HCT116 (cell line): Measurements from ENCODE around the gene PC. TPM values are rescaled to one million over a fixed set of nuclear protein-coding genes. Genes with fewer than 3 reads are reported as not detected.
"Not testable (repeated sequence)": the region's sequence is repeated elsewhere in the genome, so short reads cannot be mapped to it uniquely, and the experiment has no call there.

Experiments used
- ATAC-seq: fragments of 200-7000 bp; cut with Tn5 transposase; 2 replicates; pipeline ENCODE4 v1.9.1; 2020; ENCODE audit warnings: mild to moderate bottlenecking, moderate library complexity
- BruUV-seq: library from RNA; stranded (reverse); fragments of 400-500 nt; replicated peaks from 2 replicates; lab custom pipeline; 2021; lab: Mats Ljungman, UMichigan
- CTCF ChIA-PET: fragments of 300-600 bp; sonication (Branson Sonifier 250); formaldehyde crosslinking; loops from one replicate; lab custom pipeline; 2021; ENCODE audit warnings: antibody characterized with exemption; lab: Charles Lee
- POLR2A ChIA-PET: fragments of 300-600, 350-600 bp; sonication (Branson Sonifier 250); formaldehyde crosslinking; loops from one replicate; lab custom pipeline; 2021; ENCODE audit warnings: antibody characterized with exemption; lab: Charles Lee
- RAD21 ChIA-PET, 2 experiments: fragments of 300-600 bp; sonication (Branson Sonifier 250); formaldehyde crosslinking; loops; one replicate each; lab custom pipeline; 2023; ENCODE audit warnings: low total read pairs in 2 of 2; ENCODE audit not compliant: uncharacterized antibody in 2 of 2, unreplicated experiment in 2 of 2, low non-redundant PET in 1 of 2; lab: Charles Lee
- DNase-seq: peaks from one replicate; pipeline ENCODE4 v3.0.0-alpha.2; 2010; ENCODE audit warnings: low read depth, low spot score
- H2AFZ ChIP-seq: fragments of 200-600 bp; shearing (Covaris generic), sonication (generic); 2 replicates; pipeline ENCODE4 v1.6.1; 2017; ENCODE audit warnings: low read depth, mixed run types, mixed read lengths, antibody characterized with exemption, low read length; ENCODE audit not compliant: poor library complexity, severe bottlenecking
- H3K27ac ChIP-seq: 2 replicates; pipeline ENCODE4 v1.5.1; 2012; ENCODE audit warnings: low read depth, low read length
- H3K27me3 ChIP-seq: fragments of 200-600 bp; sonication (generic); 2 replicates; pipeline ENCODE4 v1.6.1; 2016; ENCODE audit warnings: mixed run types, low read length, mixed read lengths; ENCODE audit not compliant: insufficient read depth
- H3K36me3 ChIP-seq, 2 experiments: fragments of 200-500 bp in 1 of 2; fragments of 200-600 bp in 1 of 2; sonication (Bioruptor generic) in 1 of 2; sonication (generic) in 1 of 2; 2 replicates each; pipeline versions ENCODE4 v1.5.1 to v1.6.1; 2014 to 2016; ENCODE audit warnings: low read length in 2 of 2, inconsistent platforms in 1 of 2, mixed read lengths in 1 of 2, mixed run types in 1 of 2; ENCODE audit not compliant: insufficient read depth in 2 of 2, control insufficient read depth in 1 of 2
- H3K4me1 ChIP-seq, 2 experiments: fragments of 200-600 bp in 1 of 2; sonication (generic) in 1 of 2; 2 replicates each; pipeline versions ENCODE4 v1.5.1 to v1.6.1; 2012 to 2017; ENCODE audit warnings: low read length in 2 of 2, inconsistent platforms in 1 of 2, mild to moderate bottlenecking in 1 of 2, mixed read lengths in 1 of 2, mixed run types in 1 of 2, moderate library complexity in 1 of 2; ENCODE audit not compliant: insufficient read depth in 2 of 2, control insufficient read depth in 1 of 2
- H3K4me2 ChIP-seq: fragments of 200-600 bp; sonication (generic); 2 replicates; pipeline ENCODE4 v1.6.1; 2017; ENCODE audit warnings: mixed run types, low read length, mixed read lengths
- H3K4me3 ChIP-seq, 2 experiments: fragments of 200-600 bp in 1 of 2; sonication (generic) in 1 of 2; replicated peaks in 1 of 2; 2 replicates each; pipeline ENCODE4 v1.5.1; 2011 to 2016; ENCODE audit warnings: low read length in 2 of 2, control low read depth in 1 of 2, low read depth in 1 of 2, mild to moderate bottlenecking in 1 of 2, mixed read lengths in 1 of 2, mixed run types in 1 of 2
- H3K79me2 ChIP-seq: fragments of 200-600 bp; sonication (generic); 2 replicates; pipeline ENCODE4 v1.6.1; 2017; ENCODE audit warnings: mild to moderate bottlenecking, mixed run types, low read length, moderate library complexity, mixed read lengths; ENCODE audit not compliant: insufficient read depth
- H3K9ac ChIP-seq: fragments of 200-600 bp; sonication (generic); 2 replicates; pipeline ENCODE4 v1.6.1; 2016; ENCODE audit warnings: low read length, mixed read lengths
- H3K9me2 ChIP-seq: fragments of 200-600 bp; sonication (generic), shearing (Covaris generic); 2 replicates; pipeline ENCODE4 v1.6.1; 2017; ENCODE audit warnings: mixed run types, mild to moderate bottlenecking, moderate library complexity; ENCODE audit not compliant: insufficient read depth
- H3K9me3 ChIP-seq, 2 experiments: fragments of 200-500 bp in 1 of 2; fragments of 200-600 bp in 1 of 2; sonication (Bioruptor generic) in 1 of 2; sonication (generic) in 1 of 2; 2 replicates each; pipeline ENCODE4 v1.6.1; 2014 to 2017; ENCODE audit warnings: low read length in 2 of 2, mixed read lengths in 2 of 2, inconsistent platforms in 1 of 2, low read depth in 1 of 2, mild to moderate bottlenecking in 1 of 2, mixed run types in 1 of 2, moderate library complexity in 1 of 2; ENCODE audit not compliant: control insufficient read depth in 1 of 2, insufficient read depth in 1 of 2
- H4K20me1 ChIP-seq: fragments of 200-600 bp; sonication (generic), shearing (Covaris generic); 2 replicates; pipeline ENCODE4 v1.6.1; 2017; ENCODE audit warnings: mixed run types, mild to moderate bottlenecking, moderate library complexity; ENCODE audit not compliant: insufficient read depth
- CBX3 ChIP-seq: IDR thresholded peaks from 2 replicates; pipeline ENCODE4 v1.6.1; 2012; ENCODE audit warnings: low read depth
- EGR1 ChIP-seq: IDR thresholded peaks from 2 replicates; pipeline ENCODE4 v1.6.1; 2012; ENCODE audit warnings: low read depth
- EZH2 ChIP-seq: fragments of 200-600 bp; sonication (generic); IDR thresholded peaks from 2 replicates; pipeline ENCODE4 v1.6.1; 2017; ENCODE audit warnings: antibody characterized with exemption, mixed run types
- EZH2phosphoT487 ChIP-seq: fragments of 200-600 bp; IDR thresholded peaks from 2 replicates; pipeline ENCODE4 v1.6.1; 2018; ENCODE audit warnings: antibody characterized with exemption, borderline replicate concordance
- POLR2AphosphoS5 ChIP-seq: IDR thresholded peaks from 2 replicates; pipeline ENCODE4 v1.6.1; 2011; ENCODE audit warnings: mild to moderate bottlenecking, low read depth, low read length, moderate library complexity
- RAD21 ChIP-seq: IDR thresholded peaks from 2 replicates; pipeline ENCODE4 v1.6.1; 2012; ENCODE audit warnings: low read depth, mild to moderate bottlenecking
- SIN3A ChIP-seq: IDR thresholded peaks from 2 replicates; pipeline ENCODE4 v1.6.1; 2012; ENCODE audit warnings: low read depth
- SP1 ChIP-seq: IDR thresholded peaks from 2 replicates; pipeline ENCODE4 v1.6.1; 2012; ENCODE audit warnings: low read depth
- ZFX ChIP-seq: fragments of 450-650 bp; IDR thresholded peaks from 2 replicates; pipeline ENCODE4 v1.6.1; 2017
- ZNF274 ChIP-seq: fragments of 200-500 bp; sonication (Bioruptor generic); IDR thresholded peaks from 2 replicates; pipeline ENCODE4 v1.6.1; 2014; ENCODE audit warnings: mild to moderate bottlenecking, low read depth, low read length, inconsistent platforms
- intact Hi-C: fragments of 100-400 bp; cut with micrococcal nuclease; formaldehyde crosslinking; loops from 2 replicates; pipeline ENCODE4 v1.10.0; 2022
- total RNA-seq: library from RNA; stranded (reverse); gene quantifications from one replicate; pipeline ENCODE4 v1.2.1, GENCODE V29; 2021; ENCODE audit not compliant: unreplicated experiment
- TF ChIP-seq, protein P1 (sequence below): IDR thresholded peaks from 2 replicates; pipeline ENCODE4 v1.6.1; 2012; ENCODE audit warnings: low read depth
- TF ChIP-seq, protein P2 (sequence below): IDR thresholded peaks from 2 replicates; pipeline ENCODE4 v1.6.1; 2012
- TF ChIP-seq, protein P3 (sequence below), 3 experiments: fragments of 200-600 bp in 1 of 3; sonication (generic) in 1 of 3; IDR thresholded peaks in 2 of 3; conservative IDR thresholded peaks in 1 of 3; 2 replicates each; pipeline ENCODE4 v1.5.1; 2012 to 2017; ENCODE audit warnings: low read depth in 2 of 3, low read length in 2 of 3, antibody characterized with exemption in 1 of 3, borderline replicate concordance in 1 of 3, control low read depth in 1 of 3, mild to moderate bottlenecking in 1 of 3, mixed read lengths in 1 of 3, mixed run types in 1 of 3, moderate library complexity in 1 of 3; ENCODE audit not compliant: insufficient read depth in 1 of 3

Gene PC
- total RNA-seq, 1 experiment from 2014 or later, result 24.1 TPM

DNA sequence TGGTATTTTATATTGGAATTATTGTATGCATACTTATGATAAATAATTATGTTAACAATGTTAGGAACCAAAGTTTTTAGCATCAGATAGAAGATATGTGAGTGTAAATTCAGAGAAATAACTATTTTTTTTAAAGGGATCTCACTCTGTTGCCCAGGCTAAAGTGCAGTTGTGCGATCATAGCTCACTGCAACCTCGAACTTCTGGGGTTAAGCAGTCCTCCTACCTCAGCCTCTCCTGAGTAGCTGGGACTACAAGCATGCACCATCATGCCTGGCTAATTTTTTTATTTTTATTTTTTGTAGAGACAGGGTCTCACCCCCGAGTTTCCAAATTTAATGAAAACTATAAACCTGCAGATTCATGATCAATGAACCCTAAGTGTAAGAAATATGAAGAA lies 148.6 kb downstream of the PC start (continued):
- TF ChIP-seq, protein P1, sequence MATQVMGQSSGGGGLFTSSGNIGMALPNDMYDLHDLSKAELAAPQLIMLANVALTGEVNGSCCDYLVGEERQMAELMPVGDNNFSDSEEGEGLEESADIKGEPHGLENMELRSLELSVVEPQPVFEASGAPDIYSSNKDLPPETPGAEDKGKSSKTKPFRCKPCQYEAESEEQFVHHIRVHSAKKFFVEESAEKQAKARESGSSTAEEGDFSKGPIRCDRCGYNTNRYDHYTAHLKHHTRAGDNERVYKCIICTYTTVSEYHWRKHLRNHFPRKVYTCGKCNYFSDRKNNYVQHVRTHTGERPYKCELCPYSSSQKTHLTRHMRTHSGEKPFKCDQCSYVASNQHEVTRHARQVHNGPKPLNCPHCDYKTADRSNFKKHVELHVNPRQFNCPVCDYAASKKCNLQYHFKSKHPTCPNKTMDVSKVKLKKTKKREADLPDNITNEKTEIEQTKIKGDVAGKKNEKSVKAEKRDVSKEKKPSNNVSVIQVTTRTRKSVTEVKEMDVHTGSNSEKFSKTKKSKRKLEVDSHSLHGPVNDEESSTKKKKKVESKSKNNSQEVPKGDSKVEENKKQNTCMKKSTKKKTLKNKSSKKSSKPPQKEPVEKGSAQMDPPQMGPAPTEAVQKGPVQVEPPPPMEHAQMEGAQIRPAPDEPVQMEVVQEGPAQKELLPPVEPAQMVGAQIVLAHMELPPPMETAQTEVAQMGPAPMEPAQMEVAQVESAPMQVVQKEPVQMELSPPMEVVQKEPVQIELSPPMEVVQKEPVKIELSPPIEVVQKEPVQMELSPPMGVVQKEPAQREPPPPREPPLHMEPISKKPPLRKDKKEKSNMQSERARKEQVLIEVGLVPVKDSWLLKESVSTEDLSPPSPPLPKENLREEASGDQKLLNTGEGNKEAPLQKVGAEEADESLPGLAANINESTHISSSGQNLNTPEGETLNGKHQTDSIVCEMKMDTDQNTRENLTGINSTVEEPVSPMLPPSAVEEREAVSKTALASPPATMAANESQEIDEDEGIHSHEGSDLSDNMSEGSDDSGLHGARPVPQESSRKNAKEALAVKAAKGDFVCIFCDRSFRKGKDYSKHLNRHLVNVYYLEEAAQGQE, result no peak

DNA sequence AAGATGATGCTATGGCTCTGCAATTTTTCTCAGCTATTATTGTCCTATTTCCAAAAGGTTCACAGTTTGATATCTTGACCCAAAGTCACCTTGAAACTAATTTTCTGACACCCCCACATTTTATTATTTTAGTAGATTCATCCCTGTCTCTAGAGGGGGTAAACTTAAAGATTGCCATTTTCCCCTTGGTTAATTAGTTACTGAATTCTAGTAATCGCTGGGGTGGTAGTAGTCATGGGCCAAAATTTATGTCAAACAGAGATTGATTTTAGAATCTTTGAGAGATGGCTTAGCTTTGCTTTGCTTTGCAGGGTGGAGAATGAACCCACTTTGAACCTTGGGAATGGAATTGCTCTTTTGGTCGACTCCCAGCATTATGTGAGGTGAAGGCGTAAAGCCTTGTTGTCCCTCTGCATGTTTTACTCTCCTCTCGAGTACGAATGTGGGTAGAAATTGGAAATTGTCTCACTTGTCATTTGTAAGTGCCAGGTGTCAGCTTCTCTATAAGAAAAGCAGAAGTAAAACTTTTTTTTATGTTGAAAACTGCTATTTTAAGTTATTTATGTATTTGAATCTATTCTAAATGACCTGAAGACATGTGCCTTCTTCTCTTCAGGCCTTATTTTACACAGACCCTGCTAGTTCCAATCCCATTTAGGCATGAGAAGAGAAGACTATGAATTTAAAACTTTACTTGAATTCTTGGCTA lies 157.3 kb downstream of the PC start:
- Histone ChIP-seq H3K4me1 (no peaks in the 10 kb centered on the region), H2AFZ (no peak overlapping the region), H3K4me2 (no peak overlapping the region), H3K36me3 (no peaks in the 10 kb centered on the region), H3K79me2 (no peaks in the 10 kb centered on the region), H3K9me2 (no peaks in the 10 kb centered on the region), H4K20me1 (no peaks in the 10 kb centered on the region), H3K9ac (no peak overlapping the region), H3K9me3 (no peaks in the 10 kb centered on the region), H3K27ac (no peak overlapping the region), H3K4me3 (no peak overlapping the region), H3K27me3 (no peaks in the 10 kb centered on the region)
- ChIA-PET POLR2A (no interaction called here), RAD21 (no interaction called here), CTCF (no interaction called here)
- intact Hi-C loops, result no loop called here
- BruUV-seq, result no TSS peak
- ATAC-seq (no peak), DNase-seq (no peak)
- no peak for TF ChIP-seq EGR1
- no peak for TF ChIP-seq ZFX
- TF ChIP-seq RAD21, result no peak
- no peak for TF ChIP-seq POLR2AphosphoS5
- TF ChIP-seq, protein P2, sequence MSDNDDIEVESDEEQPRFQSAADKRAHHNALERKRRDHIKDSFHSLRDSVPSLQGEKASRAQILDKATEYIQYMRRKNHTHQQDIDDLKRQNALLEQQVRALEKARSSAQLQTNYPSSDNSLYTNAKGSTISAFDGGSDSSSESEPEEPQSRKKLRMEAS, result no peak
- TF ChIP-seq ZNF274, result no peak
- no peak for TF ChIP-seq EZH2
- TF ChIP-seq, protein P3, sequence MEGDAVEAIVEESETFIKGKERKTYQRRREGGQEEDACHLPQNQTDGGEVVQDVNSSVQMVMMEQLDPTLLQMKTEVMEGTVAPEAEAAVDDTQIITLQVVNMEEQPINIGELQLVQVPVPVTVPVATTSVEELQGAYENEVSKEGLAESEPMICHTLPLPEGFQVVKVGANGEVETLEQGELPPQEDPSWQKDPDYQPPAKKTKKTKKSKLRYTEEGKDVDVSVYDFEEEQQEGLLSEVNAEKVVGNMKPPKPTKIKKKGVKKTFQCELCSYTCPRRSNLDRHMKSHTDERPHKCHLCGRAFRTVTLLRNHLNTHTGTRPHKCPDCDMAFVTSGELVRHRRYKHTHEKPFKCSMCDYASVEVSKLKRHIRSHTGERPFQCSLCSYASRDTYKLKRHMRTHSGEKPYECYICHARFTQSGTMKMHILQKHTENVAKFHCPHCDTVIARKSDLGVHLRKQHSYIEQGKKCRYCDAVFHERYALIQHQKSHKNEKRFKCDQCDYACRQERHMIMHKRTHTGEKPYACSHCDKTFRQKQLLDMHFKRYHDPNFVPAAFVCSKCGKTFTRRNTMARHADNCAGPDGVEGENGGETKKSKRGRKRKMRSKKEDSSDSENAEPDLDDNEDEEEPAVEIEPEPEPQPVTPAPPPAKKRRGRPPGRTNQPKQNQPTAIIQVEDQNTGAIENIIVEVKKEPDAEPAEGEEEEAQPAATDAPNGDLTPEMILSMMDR (IDR thresholded peaks at IDR 0.05 in 2 of 3, conservative IDR thresholded peaks at IDR 0.05 in 1 of 3; ENCODE audit: borderline replicate concordance in 1 of 3, insufficient read depth in 1 of 3, low read depth in 2 of 3, low read length in 2 of 3), result no peak
- no peak for TF ChIP-seq SIN3A
- TF ChIP-seq SP1, result no peak
- no peak for TF ChIP-seq EZH2phosphoT487
- no peak for TF ChIP-seq CBX3

DNA sequence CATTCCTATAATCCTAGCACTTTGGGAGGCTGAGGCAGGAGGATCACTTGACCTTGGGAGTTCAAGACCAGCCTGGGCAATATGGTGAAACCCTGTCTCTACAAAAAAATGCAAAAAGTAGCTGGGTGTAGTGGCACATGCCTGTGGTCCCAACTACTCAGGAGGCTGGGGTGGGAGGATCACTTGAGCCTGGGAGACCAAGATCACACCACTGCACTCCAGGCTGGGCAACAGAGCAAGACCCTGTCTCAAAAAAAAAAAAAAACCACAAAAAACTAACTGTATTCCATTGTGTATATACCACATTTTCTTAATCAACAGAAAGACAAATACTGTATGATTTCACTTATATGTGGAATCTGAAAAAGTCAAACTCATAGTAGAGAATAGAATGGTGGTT lies 158.4 kb downstream of the PC start:
- CTCF ChIA-PET, POLR2A ChIA-PET: not testable (repeated sequence)

More for the DNA sequence above, 158.4 kb downstream of the PC start:
- H3K4me2 ChIP-seq, H3K4me3 ChIP-seq, ATAC-seq, H3K9me3 ChIP-seq, H3K36me3 ChIP-seq, H3K9me2 ChIP-seq, H3K79me2 ChIP-seq, H3K27ac ChIP-seq, H3K4me1 ChIP-seq, H3K27me3 ChIP-seq, DNase-seq, H4K20me1 ChIP-seq, BruUV-seq, H3K9ac ChIP-seq, RAD21 ChIA-PET, H2AFZ ChIP-seq, intact Hi-C loops: not testable (repeated sequence)
